ENCODE data around the gene PTGER2. TPM values are rescaled to one million over a fixed set of nuclear protein-coding genes. Genes with fewer than 3 reads are reported as not detected.
A peak's percentile ranks its signal among the peaks of the same experiment; 100 is the strongest.

The PTGER2 gene
- polyA plus RNA-seq, 1 donor (not counting 4 experiments of a cell fraction or from before 2014, with no cell fraction given): 0.28 TPM

GRCh38 chr14:52338051-52338681, 24.1 kb downstream of the PTGER2 start:
- DNase-seq (ENCODE audit: low read depth, low spot score) (no peak), FAIRE-seq (peak; percentile 79)
- Histone ChIP-seq H3K36me3 (ENCODE audit: control insufficient read depth in 2 of 2, extremely low read depth in 1 of 2, insufficient read depth in 2 of 2, low read length in 2 of 2) (no peaks in the 10 kb centered on the region), H3K27me3 (ENCODE audit: control insufficient read depth, extremely low read depth, insufficient read depth, low read length) (no peaks in the 10 kb centered on the region), H3K9ac (ENCODE audit: control insufficient read depth, extremely low read depth, insufficient read depth, low read length) (no peak overlapping the region), H4K20me1 (ENCODE audit: control insufficient read depth, extremely low read depth, insufficient read depth, low read length) (no peaks in the 10 kb centered on the region), H3K9me1 (ENCODE audit: control insufficient read depth, extremely low read depth, insufficient read depth, low read length) (no peaks in the 10 kb centered on the region), H3K4me3 (ENCODE audit: control insufficient read depth in 2 of 3, extremely low read depth in 1 of 3, insufficient read depth in 2 of 3, low read depth in 1 of 3, low read length in 3 of 3) (no peak overlapping the region), H3K27ac (ENCODE audit: control insufficient read depth, insufficient read depth, low read length) (no peak overlapping the region), H3K4me2 (ENCODE audit: control insufficient read depth, extremely low read depth, insufficient read depth, low read depth, low read length) (no peak overlapping the region), H3K4me1 (ENCODE audit: control insufficient read depth, extremely low read depth, insufficient read depth, low read length) (peaks cover 16% of the 10 kb centered on the region), H2AFZ (ENCODE audit: control insufficient read depth, low read length) (no peak overlapping the region), H3K9me3 (ENCODE audit: control insufficient read depth, low read depth, low read length) (no peaks in the 10 kb centered on the region), H3K79me2 (ENCODE audit: control insufficient read depth, insufficient read depth, low read length) (no peaks in the 10 kb centered on the region)
- dilution Hi-C loops (cut with MboI; ENCODE audit: extremely low pct_ligation_motif_present, low sequenced_read_pairs): no loop called here
- TF ChIP-seq CTCF (optimal IDR thresholded peaks at IDR 0.05 in 1 of 3, IDR thresholded peaks at IDR 0.05 in 1 of 3, conservative IDR thresholded peaks at IDR 0.05 in 1 of 3; ENCODE audit: extremely low read depth in 1 of 3, insufficient read depth in 2 of 3, low read length in 3 of 3): no peak
- no peak for TF ChIP-seq EZH2 (IDR thresholded peaks at IDR 0.05; ENCODE audit: low read length)

- H3K4me2 ChIP-seq (ENCODE audit: control insufficient read depth, extremely low read depth, insufficient read depth, low read depth, low read length): no peak overlapping the region
- dilution Hi-C loops (cut with MboI; ENCODE audit: extremely low pct_ligation_motif_present, low sequenced_read_pairs): no loop called here
- FAIRE-seq: no peak
These were observed 25.1 kb downstream of the PTGER2 start for GRCh38 chr14:52339262-52339661.

More at GRCh38 chr14:52339262-52339661, 25.1 kb downstream of the PTGER2 start:
- Histone ChIP-seq H3K9me1 (ENCODE audit: control insufficient read depth, extremely low read depth, insufficient read depth, low read length) (no peaks in the 10 kb centered on the region), H3K9me3 (ENCODE audit: control insufficient read depth, low read depth, low read length) (no peaks in the 10 kb centered on the region), H3K9ac (ENCODE audit: control insufficient read depth, extremely low read depth, insufficient read depth, low read length) (no peak overlapping the region), H4K20me1 (ENCODE audit: control insufficient read depth, extremely low read depth, insufficient read depth, low read length) (no peaks in the 10 kb centered on the region), H3K79me2 (ENCODE audit: control insufficient read depth, insufficient read depth, low read length) (no peaks in the 10 kb centered on the region), H3K27me3 (ENCODE audit: control insufficient read depth, extremely low read depth, insufficient read depth, low read length) (no peaks in the 10 kb centered on the region), H3K27ac (ENCODE audit: control insufficient read depth, insufficient read depth, low read length) (no peak overlapping the region), H2AFZ (ENCODE audit: control insufficient read depth, low read length) (no peak overlapping the region), H3K36me3 (ENCODE audit: control insufficient read depth in 2 of 2, extremely low read depth in 1 of 2, insufficient read depth in 2 of 2, low read length in 2 of 2) (no peaks in the 10 kb centered on the region), H3K4me1 (ENCODE audit: control insufficient read depth, extremely low read depth, insufficient read depth, low read length) (peaks cover 18% of the 10 kb centered on the region), H3K4me3 (ENCODE audit: control insufficient read depth in 2 of 3, extremely low read depth in 1 of 3, insufficient read depth in 2 of 3, low read depth in 1 of 3, low read length in 3 of 3) (no peak overlapping the region)
- TF ChIP-seq CTCF (optimal IDR thresholded peaks at IDR 0.05 in 1 of 3, IDR thresholded peaks at IDR 0.05 in 1 of 3, conservative IDR thresholded peaks at IDR 0.05 in 1 of 3; ENCODE audit: extremely low read depth in 1 of 3, insufficient read depth in 2 of 3, low read length in 3 of 3) (no peak), EZH2 (IDR thresholded peaks at IDR 0.05; ENCODE audit: low read length) (no peak)
- no peak for DNase-seq (ENCODE audit: low read depth, low spot score)

Measured in keratinocyte (primary cell).